ENCODE results near the gene PJA2.
A peak's percentile ranks its signal among the peaks of the same experiment; 100 is the strongest.

PJA2 gene

DNA sequence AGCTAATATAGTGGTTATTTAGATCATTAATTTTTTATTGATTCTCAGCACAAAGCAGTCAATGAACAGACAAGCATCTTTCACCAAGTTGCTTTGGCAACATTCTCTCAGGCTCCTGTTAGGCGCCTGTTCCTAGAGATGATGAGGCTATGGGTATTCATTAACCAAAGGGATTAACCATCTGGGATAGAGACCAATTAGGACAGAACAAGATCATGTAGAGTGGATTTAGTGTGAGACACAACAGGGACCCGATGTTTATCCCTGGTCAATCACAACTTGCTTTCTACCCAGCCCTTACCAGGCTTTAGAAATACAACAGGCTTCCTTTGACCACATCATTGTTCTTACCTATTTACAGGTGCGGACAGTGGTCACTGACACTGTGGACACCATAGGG is 82.2 kb downstream of the PJA2 start:
- Histone ChIP-seq H3K4me3 (no peak overlapping the region), H3K9me3 (replicated peaks in 1 of 11) (no peaks in the 10 kb centered on the region), H3K9ac (no peak overlapping the region), H3K27ac (no peak overlapping the region), H3K4me1 (peaks cover 0 to 35% (median 0%) of the 10 kb centered on the region in 10 experiments; a peak in 4 of 20 replicates), H3K36me3 (peaks cover 0 to 49% (median 10%) of the 10 kb centered on the region in 11 experiments; a peak in 10 of 22 replicates), H3K4me2 (no peak overlapping the region), H4K20me1 (peaks cover 0 to 10% (median 0%) of the 10 kb centered on the region in 11 experiments; a peak in 1 of 22 replicates), H3K27me3 (no peaks in the 10 kb centered on the region)
- no peak for TF ChIP-seq Cebpa-rat (IDR thresholded peaks at IDR 0.05)

DNA sequence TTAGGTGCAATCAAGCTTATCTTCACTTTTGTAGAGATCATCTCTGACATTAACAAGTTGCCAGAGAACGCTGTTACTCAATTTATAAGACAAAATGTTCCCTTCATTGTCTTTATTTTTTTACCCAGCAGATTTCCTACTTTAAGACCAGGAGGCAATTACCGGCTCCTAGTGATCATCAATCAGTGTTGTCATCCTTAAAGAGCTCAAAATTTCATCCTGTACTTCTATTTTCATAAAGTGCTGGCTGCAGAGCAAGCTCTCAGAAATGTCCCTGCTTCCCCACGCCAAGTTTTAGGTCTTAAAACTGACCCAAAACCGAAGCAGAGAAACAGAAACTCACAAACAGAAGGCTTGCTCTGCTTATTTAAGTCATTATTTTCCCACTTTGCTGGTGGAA is 82.9 kb downstream of the PJA2 start:
- Histone ChIP-seq H3K4me3 (no peak overlapping the region), H3K4me1 (peaks cover 0 to 35% (median 0%) of the 10 kb centered on the region in 10 experiments; a peak in 4 of 20 replicates), H3K27me3 (no peaks in the 10 kb centered on the region), H3K4me2 (no peak overlapping the region), H3K9me3 (replicated peaks in 1 of 11) (no peaks in the 10 kb centered on the region), H3K27ac (no peak overlapping the region), H3K9ac (no peak overlapping the region), H4K20me1 (peaks cover 0 to 10% (median 0%) of the 10 kb centered on the region in 11 experiments; a peak in 1 of 22 replicates), H3K36me3 (peaks cover 0 to 46% (median 10%) of the 10 kb centered on the region in 11 experiments; a peak in 10 of 22 replicates)
- no peak for TF ChIP-seq Cebpa-rat (IDR thresholded peaks at IDR 0.05)

DNA sequence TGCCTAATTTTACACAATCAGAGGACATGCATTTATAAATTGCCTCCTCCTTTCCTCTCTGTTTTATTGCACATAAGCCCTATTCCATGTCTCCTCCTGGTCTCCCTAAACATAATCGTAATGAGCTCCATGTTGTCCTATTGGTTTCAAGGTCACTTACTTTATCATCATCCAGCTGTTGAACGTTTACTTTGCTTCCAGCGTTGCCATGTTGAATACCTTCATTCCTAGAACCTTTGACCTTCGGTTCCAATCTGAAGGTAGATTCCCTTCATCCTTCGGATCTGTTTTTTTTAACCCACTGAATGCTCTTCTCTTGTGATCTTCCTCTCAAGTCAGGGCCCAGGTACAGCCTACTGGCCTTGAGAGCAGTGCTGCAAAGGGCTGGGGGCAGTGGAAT is 84.3 kb downstream of the PJA2 start:
- peak overlapping the region in 1 of 11 experiments; percentile 27; a peak in 1 of 22 replicates for H3K4me2 ChIP-seq
- H3K4me3 ChIP-seq = no peak overlapping the region
- H3K4me1 ChIP-seq = peaks cover 0 to 35% (median 0%) of the 10 kb centered on the region in 10 experiments; a peak in 4 of 20 replicates
- H3K27me3 ChIP-seq = no peaks in the 10 kb centered on the region
- H3K36me3 ChIP-seq = peaks cover 0 to 32% (median 10%) of the 10 kb centered on the region in 11 experiments; a peak in 10 of 22 replicates
- peaks cover 0 to 10% (median 0%) of the 10 kb centered on the region in 11 experiments; a peak in 1 of 22 replicates for H4K20me1 ChIP-seq
- no peak overlapping the region for H3K27ac ChIP-seq
- no peak for TF ChIP-seq Cebpa-rat (IDR thresholded peaks at IDR 0.05)
- H3K9me3 ChIP-seq (replicated peaks in 1 of 11) = no peaks in the 10 kb centered on the region
- H3K9ac ChIP-seq = no peak overlapping the region

DNA sequence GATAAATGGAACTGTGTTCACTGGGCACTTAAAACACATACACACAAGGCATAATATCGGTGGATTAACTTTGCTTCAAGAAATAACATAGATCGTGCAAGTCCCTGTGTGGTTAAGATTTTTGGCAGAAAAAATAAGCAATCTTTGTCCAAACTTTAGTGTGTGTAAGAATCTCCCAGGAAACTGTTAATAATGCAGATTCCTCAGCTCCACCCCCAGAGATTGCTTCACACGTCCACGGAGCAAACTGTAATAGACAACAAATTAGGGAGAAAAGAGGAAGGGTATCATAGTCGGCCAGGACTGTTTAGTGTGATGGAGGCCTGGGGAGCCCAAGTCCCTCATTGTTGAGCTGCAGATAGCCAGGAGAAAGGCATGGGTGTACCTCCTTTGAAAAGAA is 84.8 kb downstream of the PJA2 start:
- Histone ChIP-seq H3K27ac (no peak overlapping the region), H3K9me3 (replicated peaks in 1 of 11) (no peaks in the 10 kb centered on the region), H3K27me3 (no peaks in the 10 kb centered on the region), H4K20me1 (peaks cover 0 to 8% (median 0%) of the 10 kb centered on the region in 11 experiments; a peak in 1 of 22 replicates), H3K36me3 (peaks cover 0 to 27% (median 10%) of the 10 kb centered on the region in 11 experiments; a peak in 10 of 22 replicates), H3K9ac (no peak overlapping the region), H3K4me3 (no peak overlapping the region), H3K4me1 (peaks cover 0 to 33% (median 0%) of the 10 kb centered on the region in 10 experiments; a peak in 4 of 20 replicates), H3K4me2 (0 out of 22 replicates have a peak overlapping the region, but pooled peaks of 2 of the 11 experiments have one; percentile 2 to 5)
- TF ChIP-seq Cebpa-rat (IDR thresholded peaks at IDR 0.05) = no peak

DNA sequence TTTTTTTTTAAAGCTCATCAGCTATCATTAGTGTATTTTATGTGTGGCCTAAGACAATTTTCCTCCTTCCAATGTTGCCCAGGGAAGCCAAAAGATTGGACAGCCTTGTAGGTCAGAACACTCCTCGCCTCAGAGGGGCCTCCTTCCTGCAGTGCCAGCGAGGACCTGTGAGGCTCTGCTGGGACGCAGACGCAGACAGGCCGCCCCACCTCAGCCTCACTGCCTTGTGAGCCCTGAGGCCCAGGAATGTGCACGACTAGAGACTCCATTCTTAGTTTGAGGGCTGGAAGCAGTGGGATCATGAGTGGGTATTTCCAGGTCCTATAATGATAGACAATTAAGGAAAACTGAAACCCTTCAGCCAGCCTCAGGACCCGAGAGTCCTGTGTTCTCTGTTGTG is 85.4 kb downstream of the PJA2 start:
- no peak overlapping the region for H3K27ac ChIP-seq
- H3K36me3 ChIP-seq = peaks cover 0 to 21% (median 5%) of the 10 kb centered on the region in 11 experiments; a peak in 9 of 22 replicates
- H3K9me3 ChIP-seq (replicated peaks in 1 of 11) = no peaks in the 10 kb centered on the region
- H3K27me3 ChIP-seq = no peaks in the 10 kb centered on the region
- H3K4me1 ChIP-seq = peaks cover 0 to 27% (median 0%) of the 10 kb centered on the region in 10 experiments; a peak in 4 of 20 replicates
- peaks cover 0 to 5% (median 0%) of the 10 kb centered on the region in 11 experiments; a peak in 1 of 22 replicates for H4K20me1 ChIP-seq
- no peak for TF ChIP-seq Cebpa-rat (IDR thresholded peaks at IDR 0.05)
- H3K9ac ChIP-seq = no peak overlapping the region
- no peak overlapping the region for H3K4me3 ChIP-seq
- no peak overlapping the region for H3K4me2 ChIP-seq

DNA sequence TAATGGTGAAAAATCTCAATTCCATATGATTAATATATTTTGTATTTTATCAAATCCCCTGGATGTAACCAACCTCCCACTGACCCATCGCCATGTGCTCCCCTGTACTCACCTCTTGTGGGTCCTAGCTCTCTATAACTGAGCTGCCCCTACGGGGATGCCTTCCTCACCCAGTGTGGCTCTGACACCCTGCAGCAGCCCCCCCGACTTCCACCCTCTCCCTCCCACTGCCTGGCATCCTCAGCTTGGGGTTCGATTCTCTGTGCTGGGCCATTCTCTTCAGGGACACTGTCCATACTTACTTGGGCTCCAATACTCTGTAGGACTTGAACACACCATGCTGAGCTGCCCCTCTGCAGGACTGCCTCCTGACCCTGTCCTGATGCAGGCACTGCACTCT is 87.1 kb downstream of the PJA2 start:
- no peak overlapping the region for H3K27ac ChIP-seq
- no peak overlapping the region for H3K4me2 ChIP-seq
- H4K20me1 ChIP-seq = no peaks in the 10 kb centered on the region
- no peaks in the 10 kb centered on the region for H3K9me3 ChIP-seq (replicated peaks in 1 of 11)
- H3K4me1 ChIP-seq = peaks cover 0 to 14% (median 0%) of the 10 kb centered on the region in 10 experiments; a peak in 3 of 20 replicates
- peaks cover 0 to 17% (median 0%) of the 10 kb centered on the region in 11 experiments; a peak in 5 of 22 replicates for H3K36me3 ChIP-seq
- no peak for TF ChIP-seq Cebpa-rat (IDR thresholded peaks at IDR 0.05)
- no peak overlapping the region for H3K9ac ChIP-seq
- H3K27me3 ChIP-seq = no peaks in the 10 kb centered on the region
- H3K4me3 ChIP-seq = no peak overlapping the region

DNA sequence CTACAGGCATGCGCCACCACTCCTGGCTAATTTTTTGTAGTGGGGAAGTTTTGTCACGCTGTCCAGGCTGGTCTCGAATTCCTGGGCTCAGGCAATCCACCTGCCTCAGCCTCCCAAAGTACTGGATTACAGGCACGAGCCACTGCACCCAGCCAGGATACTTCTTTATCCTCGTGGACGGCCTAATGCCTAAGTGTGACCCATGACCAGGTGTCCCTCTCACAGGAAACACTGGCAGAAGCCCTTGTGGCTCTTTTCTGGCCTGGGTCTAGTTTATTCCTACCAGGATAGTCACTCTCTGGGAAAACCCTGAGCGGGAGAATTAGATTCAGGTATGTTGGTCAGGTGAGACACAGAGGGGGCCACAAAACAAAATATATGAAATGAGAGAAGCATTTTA is 90.4 kb downstream of the PJA2 start:
- H3K27ac ChIP-seq = no peak overlapping the region
- H3K36me3 ChIP-seq = peaks cover 0 to 7% (median 0%) of the 10 kb centered on the region in 11 experiments; a peak in 5 of 22 replicates
- H3K9me3 ChIP-seq (replicated peaks in 1 of 11) = no peaks in the 10 kb centered on the region
- H3K4me2 ChIP-seq = no peak overlapping the region
- H3K27me3 ChIP-seq = no peaks in the 10 kb centered on the region
- no peak overlapping the region for H3K9ac ChIP-seq
- no peak for TF ChIP-seq Cebpa-rat (IDR thresholded peaks at IDR 0.05)
- H4K20me1 ChIP-seq = no peaks in the 10 kb centered on the region
- H3K4me1 ChIP-seq = no peaks in the 10 kb centered on the region
- no peak overlapping the region for H3K4me3 ChIP-seq

DNA sequence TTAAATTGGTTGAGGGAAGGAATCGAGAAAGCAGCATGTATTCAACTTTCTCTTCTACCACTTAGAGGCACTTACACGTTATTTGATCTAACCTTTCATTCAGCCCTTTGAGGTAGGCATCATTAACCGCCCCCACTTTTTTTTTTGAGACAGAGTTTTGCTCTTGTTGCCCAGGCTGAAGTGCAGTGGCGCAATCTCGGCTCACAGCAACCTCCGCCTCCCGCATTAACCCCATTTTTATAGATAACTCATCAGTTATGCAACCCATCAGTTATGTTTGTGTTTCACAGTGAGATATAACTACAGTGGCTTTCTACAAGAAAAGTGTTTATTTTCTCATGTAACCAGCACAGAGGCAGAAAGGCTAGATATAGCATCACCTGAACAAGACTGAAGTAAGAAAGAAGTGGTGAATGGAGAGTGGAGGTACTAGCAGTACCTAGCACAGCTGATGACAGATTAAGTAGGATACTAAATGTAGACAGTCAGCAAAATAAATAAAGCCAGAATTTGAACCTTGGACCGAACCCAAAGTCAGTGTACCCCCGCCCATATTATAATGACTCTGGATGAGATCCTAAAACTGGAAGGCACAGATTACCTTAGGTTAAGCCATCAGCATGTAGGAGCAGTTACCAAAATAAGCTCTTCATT is 91.2 kb downstream of the PJA2 start:
- Histone ChIP-seq H3K27ac (no peak overlapping the region), H3K4me1 (no peaks in the 10 kb centered on the region), H3K27me3 (no peaks in the 10 kb centered on the region), H3K36me3 (no peaks in the 10 kb centered on the region; a peak in 1 of 22 replicates), H4K20me1 (no peaks in the 10 kb centered on the region), H3K4me2 (no peak overlapping the region), H3K9me3 (replicated peaks in 1 of 11) (no peaks in the 10 kb centered on the region), H3K4me3 (no peak overlapping the region), H3K9ac (no peak overlapping the region)
- TF ChIP-seq Cebpa-rat (IDR thresholded peaks at IDR 0.05) = no peak

DNA sequence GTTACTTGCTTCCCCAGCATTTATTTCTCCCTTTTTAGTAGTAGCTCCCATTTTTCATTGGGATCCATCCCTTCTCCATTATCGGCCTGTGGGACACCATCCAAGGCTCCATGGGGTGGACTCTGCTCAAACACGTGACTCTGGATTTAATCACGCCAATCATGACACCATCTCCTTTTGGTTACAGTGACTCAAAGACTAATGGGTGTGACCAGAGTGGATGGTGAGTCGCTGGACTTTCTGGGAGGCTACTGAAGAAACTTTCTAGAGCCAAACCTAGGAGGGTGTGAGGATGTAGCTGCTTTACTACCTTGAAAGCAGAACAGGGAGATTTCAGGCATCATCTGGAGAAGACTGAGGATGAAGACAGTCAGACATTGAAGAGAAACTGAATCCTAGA is 93.1 kb downstream of the PJA2 start:
- TF ChIP-seq Cebpa-rat (IDR thresholded peaks at IDR 0.05) = no peak
- H3K9me3 ChIP-seq (replicated peaks in 1 of 11) = no peaks in the 10 kb centered on the region
- no peak overlapping the region for H3K27ac ChIP-seq
- no peaks in the 10 kb centered on the region for H4K20me1 ChIP-seq
- no peak overlapping the region for H3K4me3 ChIP-seq
- H3K9ac ChIP-seq = no peak overlapping the region
- no peaks in the 10 kb centered on the region for H3K4me1 ChIP-seq
- no peak overlapping the region for H3K4me2 ChIP-seq
- H3K27me3 ChIP-seq = no peaks in the 10 kb centered on the region
- no peaks in the 10 kb centered on the region for H3K36me3 ChIP-seq

Data from BLaER1 treated with 17β-estradiol and CSF1 and Interleukin-3, amounts not matched to agents 10 nM and 100 nM (cell line).